ENCODE results near the gene USP9X.

DNA sequence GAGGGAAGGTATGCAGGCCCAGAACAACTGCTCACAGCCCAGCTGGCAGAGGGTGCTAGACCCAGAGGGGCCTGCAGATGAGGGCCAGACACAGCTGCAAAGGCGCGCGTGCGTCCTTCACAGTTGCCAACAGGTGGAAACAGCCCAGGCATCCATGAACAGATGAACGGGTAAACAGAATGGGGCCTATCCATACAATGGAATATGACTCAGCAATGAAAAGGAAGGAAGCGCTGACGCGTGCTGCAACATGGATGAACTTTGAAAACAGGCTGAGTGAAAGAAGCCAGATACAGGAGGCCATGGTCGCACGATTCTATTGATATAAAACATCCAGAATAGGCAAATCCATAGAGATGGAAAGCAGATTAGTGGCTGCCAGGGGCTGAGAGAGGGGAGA lies 165.6 kb downstream of the USP9X start:
- TF ChIP-seq, protein P1, sequence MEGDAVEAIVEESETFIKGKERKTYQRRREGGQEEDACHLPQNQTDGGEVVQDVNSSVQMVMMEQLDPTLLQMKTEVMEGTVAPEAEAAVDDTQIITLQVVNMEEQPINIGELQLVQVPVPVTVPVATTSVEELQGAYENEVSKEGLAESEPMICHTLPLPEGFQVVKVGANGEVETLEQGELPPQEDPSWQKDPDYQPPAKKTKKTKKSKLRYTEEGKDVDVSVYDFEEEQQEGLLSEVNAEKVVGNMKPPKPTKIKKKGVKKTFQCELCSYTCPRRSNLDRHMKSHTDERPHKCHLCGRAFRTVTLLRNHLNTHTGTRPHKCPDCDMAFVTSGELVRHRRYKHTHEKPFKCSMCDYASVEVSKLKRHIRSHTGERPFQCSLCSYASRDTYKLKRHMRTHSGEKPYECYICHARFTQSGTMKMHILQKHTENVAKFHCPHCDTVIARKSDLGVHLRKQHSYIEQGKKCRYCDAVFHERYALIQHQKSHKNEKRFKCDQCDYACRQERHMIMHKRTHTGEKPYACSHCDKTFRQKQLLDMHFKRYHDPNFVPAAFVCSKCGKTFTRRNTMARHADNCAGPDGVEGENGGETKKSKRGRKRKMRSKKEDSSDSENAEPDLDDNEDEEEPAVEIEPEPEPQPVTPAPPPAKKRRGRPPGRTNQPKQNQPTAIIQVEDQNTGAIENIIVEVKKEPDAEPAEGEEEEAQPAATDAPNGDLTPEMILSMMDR (IDR thresholded peaks at IDR 0.05; ENCODE audit: low read depth, low read length), result no peak
- TF ChIP-seq EZH2phosphoT487 (IDR thresholded peaks at IDR 0.05; ENCODE audit: low read depth), result no peak
